B cell (primary cell): ENCODE data around the gene SWT1. TPM values are rescaled to one million over a fixed set of nuclear protein-coding genes. Genes with fewer than 3 reads are reported as not detected.

Experiments used
- ATAC-seq: fragments of 200-7000 bp; cut with Tn5 transposase; one replicate; pipeline ENCODE4 v1.10.0; 2021; ENCODE audit warnings: low read depth, mild to moderate bottlenecking, moderate number of reproducible peaks, moderate library complexity
- CTCF ChIA-PET: fragments of 350-600 bp; sonication (Branson Sonifier 250); formaldehyde crosslinking; loops from one replicate; lab custom pipeline; 2021; ENCODE audit warnings: antibody characterized with exemption, inconsistent platforms; lab: Charles Lee
- POLR2A ChIA-PET: fragments of 350-600 bp; sonication (Branson Sonifier 250); formaldehyde crosslinking; loops from one replicate; lab custom pipeline; 2021; ENCODE audit warnings: antibody characterized with exemption; lab: Charles Lee
- DNase-seq: peaks from one replicate; pipeline ENCODE4 v3.0.0; 2013
- H2AFZ ChIP-seq: 2 replicates; pipeline ENCODE4 v1.6.1; 2012; ENCODE audit warnings: mild to moderate bottlenecking, low read depth, low read length; ENCODE audit not compliant: insufficient read depth, poor library complexity, severe bottlenecking
- H3K27ac ChIP-seq, 2 donors: 1 replicate in 1 of 2; 2 replicates in 1 of 2; pipeline ENCODE4 v1.5.1; 2012 to 2013; ENCODE audit warnings: low read length in 2 of 2, mild to moderate bottlenecking in 2 of 2, moderate library complexity in 1 of 2
- H3K27me3 ChIP-seq, 4 experiments: fragments of 200-600 bp in 1 of 4; sonication (generic) in 1 of 4; replicated peaks in 1 of 4; 1 replicate in 2 of 4; 2 replicates in 2 of 4; pipeline versions ENCODE4 v1.6.1 to v1.7.0; 2013 to 2016; ENCODE audit warnings: low read length in 3 of 4, mild to moderate bottlenecking in 2 of 4, mixed read lengths in 1 of 4, moderate library complexity in 1 of 4; ENCODE audit not compliant: insufficient read depth in 4 of 4, control insufficient read depth in 3 of 4; ENCODE audit errors: control extremely low read depth in 1 of 4
- H3K36me3 ChIP-seq, 2 experiments: replicated peaks in 1 of 2; 1 replicate in 1 of 2; 2 replicates in 1 of 2; pipeline versions ENCODE4 v1.6.1 to v1.7.1; 2013; ENCODE audit warnings: low read length in 1 of 2; ENCODE audit not compliant: insufficient read depth in 2 of 2, control insufficient read depth in 1 of 2; ENCODE audit errors: control extremely low read depth in 1 of 2, extremely low read depth in 1 of 2
- H3K4me1 ChIP-seq, 2 donors: fragments of 200-600 bp in 1 of 2; sonication (generic) in 1 of 2; 1 replicate in 1 of 2; 2 replicates in 1 of 2; pipeline versions ENCODE4 v1.5.1 to v1.6.1; 2013 to 2017; ENCODE audit warnings: low read length in 2 of 2; ENCODE audit not compliant: control insufficient read depth in 2 of 2, insufficient read depth in 2 of 2
- H3K4me2 ChIP-seq: replicated peaks from 2 replicates; pipeline ENCODE3; 2012; ENCODE audit warnings: mild to moderate bottlenecking, low read depth, low read length; ENCODE audit not compliant: poor library complexity, severe bottlenecking
- H3K4me3 ChIP-seq, 5 experiments: fragments of 200-600 bp in 1 of 5; sonication (generic) in 1 of 5; 1 replicate in 3 of 5; 2 replicates in 2 of 5; pipeline versions ENCODE4 v1.5.1 to v1.7.0; 2011 to 2016; ENCODE audit warnings: low read length in 4 of 5, mild to moderate bottlenecking in 4 of 5, low read depth in 2 of 5, control low read depth in 1 of 5, moderate library complexity in 1 of 5; ENCODE audit not compliant: insufficient read depth in 1 of 5; ENCODE audit errors: control extremely low read depth in 1 of 5, extremely low read depth in 1 of 5
- H3K79me2 ChIP-seq: fragments of 200-600 bp; sonication (generic); one replicate; pipeline ENCODE4 v1.6.0; 2016; ENCODE audit warnings: low read length; ENCODE audit not compliant: control insufficient read depth, insufficient read depth
- H3K9ac ChIP-seq: fragments of 200-600 bp; sonication (generic); 2 replicates; pipeline ENCODE4 v1.6.1; 2017; ENCODE audit warnings: mild to moderate bottlenecking, low read length, moderate library complexity
- H3K9me3 ChIP-seq, 3 donors: one replicate each; pipeline versions ENCODE4 v1.6.1 to v1.7.1; 2013; ENCODE audit warnings: low read length in 2 of 3; ENCODE audit not compliant: control insufficient read depth in 2 of 3, insufficient read depth in 1 of 3; ENCODE audit errors: control extremely low read depth in 1 of 3
- H4K20me1 ChIP-seq: 2 replicates; pipeline ENCODE4 v1.6.0; 2012; ENCODE audit warnings: mild to moderate bottlenecking, low read length; ENCODE audit not compliant: insufficient read depth, control insufficient read depth, poor library complexity, severe bottlenecking
- H3K27ac Mint-ChIP-seq: one replicate; pipeline ENCODE4 v1.8.0; 2021; ENCODE audit warnings: mixed read lengths
- H3K27me3 Mint-ChIP-seq: one replicate; pipeline ENCODE4 v1.8.0; 2021; ENCODE audit warnings: mixed read lengths
- H3K4me1 Mint-ChIP-seq: one replicate; pipeline ENCODE4 v1.8.0; 2021; ENCODE audit warnings: mixed read lengths
- H3K4me3 Mint-ChIP-seq: one replicate; pipeline ENCODE4 v1.8.0; 2021; ENCODE audit warnings: mixed read lengths
- H3K9me3 Mint-ChIP-seq: one replicate; pipeline ENCODE4 v1.8.0; 2022; ENCODE audit warnings: mixed read lengths; ENCODE audit not compliant: insufficient read depth
- CTCF ChIP-seq: fragments of 200-600 bp; IDR thresholded peaks from one replicate; pipeline ENCODE4 v1.8.0; 2022; ENCODE audit warnings: antibody characterized with exemption, mild to moderate bottlenecking
- EZH2 ChIP-seq: IDR thresholded peaks from 2 replicates; pipeline ENCODE4 v1.6.1; 2012; ENCODE audit warnings: borderline replicate concordance, low read depth, mild to moderate bottlenecking, moderate library complexity, low read length; ENCODE audit not compliant: insufficient read depth, poor library complexity, severe bottlenecking
- WGBS: methylation state at CpG from one replicate; pipeline ENCODE4 v1.1.5; 2013; ENCODE audit warnings: missing lambda C conversion rate; ENCODE audit not compliant: insufficient coverage; 5-methylcytosine and 5-hydroxymethylcytosine counted together
- intact Hi-C: fragments of 100-400 bp; cut with micrococcal nuclease; formaldehyde crosslinking; loops from one replicate; pipeline ENCODE4 v1.10.0; 2022
- polyA plus RNA-seq: library from polyadenylated mRNA; depleted of rRNA; stranded (reverse); fragments of >200 nt; gene quantifications from 2 replicates; pipeline ENCODE4 v1.2.3, GENCODE V29; 2012
- total RNA-seq, 2 donors: library from RNA; stranded (reverse); fragments of 120-200 nt in 1 of 2; gene quantifications; 1 replicate in 1 of 2; 2 replicates in 1 of 2; pipeline versions ENCODE4 v1.2.3 to v1.2.4, GENCODE V29; 2013 to 2022

Gene SWT1
- total and polyA plus RNA-seq, 2 donors (not counting 1 experiment from before 2014, with no cell fraction given) = 2.1 to 8.5 TPM

GRCh38 chr1:185317886-185318310 is 160.9 kb downstream of the SWT1 start:
- Histone ChIP-seq H3K9me3 (peaks cover 0 to 8% (median 0%) of the 10 kb centered on the region in 3 donors), H3K9ac (peak overlapping the region; percentile 95), H3K4me1 (peaks cover 29 to 35% of the 10 kb centered on the region in 2 donors), H3K4me2 (peak overlapping the region; percentile 96), H3K36me3 (no peaks in the 10 kb centered on the region), H3K79me2 (peaks cover 40% of the 10 kb centered on the region), H3K27me3 (no peaks in the 10 kb centered on the region), H2AFZ (peak overlapping the region; percentile 83), H4K20me1 (peaks cover 32% of the 10 kb centered on the region), H3K27ac (peak overlapping the region; percentile 95 to 98), H3K4me3 (peak overlapping the region; percentile 61 to 98 (median 96))
- H3K27me3 Mint-ChIP-seq = no peaks in the 10 kb centered on the region
- H3K4me3 Mint-ChIP-seq = peak overlapping the region; percentile 92
- intact Hi-C loops = loop anchor here (1.0 to 10.0 kb wide), 13 partner anchors 21 to 1726 kb away; partner anchors contain the start of genes NCF2, ODR4, RNF2 and SWT1
- H3K4me1 Mint-ChIP-seq = peaks cover 43% of the 10 kb centered on the region
- WGBS = 8% methylated on average over 8 of the region's 11 CpGs
- H3K9me3 Mint-ChIP-seq = no peaks in the 10 kb centered on the region
- ATAC-seq (peak; percentile 28), DNase-seq (no peak)
- CTCF ChIA-PET = interaction anchor here (0.7 to 5.0 kb wide), 11 partner anchors 21 to 512 kb away, joined by 3 to 50 read pairs (median 8); no protein-coding TSS in a partner anchor
- peak overlapping the region; percentile 98 for H3K27ac Mint-ChIP-seq
- no peak for TF ChIP-seq EZH2
- no peak for TF ChIP-seq CTCF
- POLR2A ChIA-PET = interaction anchor here (1.3 to 2.9 kb wide), 4 partner anchors 281 to 376 kb away, joined by 5 to 11 read pairs (median 7); no protein-coding TSS in a partner anchor
